Measurements from ENCODE around the gene MEIS1.

Gene MEIS1

DNA sequence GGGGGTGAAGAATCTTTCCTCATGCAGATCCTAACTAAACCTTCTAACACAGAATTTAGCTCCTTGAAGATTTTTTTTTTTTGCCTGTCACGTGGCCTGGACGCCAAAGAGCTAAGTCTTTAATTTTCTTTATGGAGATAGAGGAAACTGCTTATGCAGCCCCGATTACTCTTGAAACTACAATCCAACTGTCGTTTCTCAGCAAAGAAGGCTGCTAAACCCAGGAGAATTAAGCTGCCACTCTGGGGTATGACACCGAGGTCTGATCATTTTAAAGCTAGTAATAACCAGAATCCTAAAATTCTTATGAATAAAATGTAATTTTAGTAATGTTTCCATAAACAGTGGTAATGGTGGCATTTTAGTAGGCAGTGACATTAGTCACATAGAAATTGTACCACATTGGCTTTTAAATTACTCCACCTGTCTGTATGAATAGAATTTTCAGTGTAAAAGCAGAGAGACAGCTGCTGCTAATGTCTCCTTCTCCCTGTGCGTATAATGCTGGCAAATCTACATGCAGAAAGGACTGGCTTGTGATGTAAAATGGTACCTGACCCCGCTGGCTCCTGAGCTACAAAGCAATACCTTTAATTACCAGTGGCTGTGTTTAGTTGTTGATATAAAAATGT lies 86.5 kb downstream of the MEIS1 start:
- no peaks in the 10 kb centered on the region for H3K27me3 ChIP-seq
- H3K36me3 ChIP-seq, result no peaks in the 10 kb centered on the region
- no peaks in the 10 kb centered on the region for H4K20me1 ChIP-seq
- no peak overlapping the region for H3K27ac ChIP-seq
- H3K4me2 ChIP-seq, result no peak overlapping the region
- H3K4me3 ChIP-seq, result no peak overlapping the region
- no peak for TF ChIP-seq Cebpa-rat (IDR thresholded peaks at IDR 0.05)
- no peak overlapping the region for H3K9ac ChIP-seq
- peaks cover 0 to 9% (median 2%) of the 10 kb centered on the region in 10 experiments; a peak in 5 of 20 replicates for H3K4me1 ChIP-seq
- H3K9me3 ChIP-seq (replicated peaks in 1 of 11), result no peaks in the 10 kb centered on the region

DNA sequence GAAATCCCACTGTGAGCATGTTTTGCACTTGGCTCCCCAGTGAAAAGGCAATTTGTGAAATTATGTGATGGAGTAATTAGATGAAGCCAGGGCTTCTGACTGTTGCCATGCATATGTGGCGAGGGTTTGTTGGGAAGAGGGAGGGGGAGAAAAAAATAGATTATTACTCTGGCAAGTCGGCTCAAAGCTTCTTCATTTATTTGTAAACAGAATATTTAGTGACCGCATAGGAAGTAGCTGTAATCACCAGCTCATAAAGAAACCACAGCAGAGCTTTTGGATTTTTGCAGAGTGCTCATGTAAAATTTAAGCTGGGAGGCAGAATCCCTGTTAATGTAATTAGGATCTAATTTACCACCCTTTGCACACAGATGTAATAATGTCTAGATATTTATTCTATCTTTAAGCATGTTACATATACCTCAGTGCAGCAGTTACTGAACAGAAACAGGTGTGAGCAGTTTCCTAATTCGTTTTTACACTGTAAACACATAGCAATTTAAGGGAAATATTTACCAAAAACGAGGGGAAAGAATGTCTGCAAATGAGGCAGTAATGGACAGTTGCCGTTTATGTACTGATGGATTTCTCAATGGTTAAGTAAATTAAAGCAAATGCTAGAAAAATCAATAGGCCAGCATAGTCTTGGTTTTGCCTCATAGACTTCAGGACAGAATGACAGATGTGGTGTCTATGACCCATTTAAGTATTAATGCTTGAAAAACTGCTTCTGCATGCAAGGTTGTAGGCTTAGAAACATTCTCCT lies 87.9 kb downstream of the MEIS1 start:
- no peak overlapping the region for H3K9ac ChIP-seq
- H3K36me3 ChIP-seq, result no peaks in the 10 kb centered on the region
- H3K4me2 ChIP-seq, result no peak overlapping the region
- no peak overlapping the region for H3K4me3 ChIP-seq
- H3K27ac ChIP-seq, result no peak overlapping the region
- no peaks in the 10 kb centered on the region for H3K27me3 ChIP-seq
- H3K9me3 ChIP-seq (replicated peaks in 1 of 11), result no peaks in the 10 kb centered on the region
- H3K4me1 ChIP-seq, result peaks cover 0 to 9% (median 2%) of the 10 kb centered on the region in 10 experiments; a peak in 5 of 20 replicates
- H4K20me1 ChIP-seq, result no peaks in the 10 kb centered on the region
- no peak for TF ChIP-seq Cebpa-rat (IDR thresholded peaks at IDR 0.05)

DNA sequence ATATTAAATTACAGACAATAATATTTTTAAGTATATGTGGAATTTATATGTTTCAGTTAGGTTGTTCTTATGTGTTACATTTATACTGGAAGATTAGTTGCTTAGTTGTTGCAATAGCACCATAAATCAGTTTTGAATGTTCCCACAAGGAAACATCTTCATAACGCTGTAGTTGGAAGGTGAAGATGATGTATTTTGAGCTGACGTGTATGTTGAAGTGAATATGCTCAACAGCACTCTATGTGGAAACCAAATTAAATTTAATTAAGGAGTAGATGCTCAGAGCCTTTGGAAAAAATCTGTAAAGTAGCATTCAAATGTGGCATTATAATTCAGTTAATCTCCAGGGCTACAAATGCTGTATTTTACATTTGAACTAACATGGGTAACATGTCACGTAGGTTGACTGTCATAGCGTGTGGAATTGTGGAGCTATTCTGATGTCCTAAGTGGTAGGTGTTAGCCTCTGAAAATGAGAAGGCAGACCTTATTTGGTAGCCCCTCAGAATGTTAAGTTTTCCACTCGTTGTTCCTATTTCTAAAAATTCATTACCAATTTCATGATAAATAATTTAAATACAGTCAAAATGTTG lies 88.5 kb downstream of the MEIS1 start:
- no peaks in the 10 kb centered on the region for H3K36me3 ChIP-seq
- no peak for TF ChIP-seq Cebpa-rat (IDR thresholded peaks at IDR 0.05)
- peaks cover 0 to 9% (median 2%) of the 10 kb centered on the region in 10 experiments; a peak in 5 of 20 replicates for H3K4me1 ChIP-seq
- no peak overlapping the region for H3K27ac ChIP-seq
- H3K4me3 ChIP-seq, result no peak overlapping the region
- H3K27me3 ChIP-seq, result no peaks in the 10 kb centered on the region
- no peaks in the 10 kb centered on the region for H4K20me1 ChIP-seq
- H3K4me2 ChIP-seq, result no peak overlapping the region
- no peaks in the 10 kb centered on the region for H3K9me3 ChIP-seq (replicated peaks in 1 of 11)
- no peak overlapping the region for H3K9ac ChIP-seq

DNA sequence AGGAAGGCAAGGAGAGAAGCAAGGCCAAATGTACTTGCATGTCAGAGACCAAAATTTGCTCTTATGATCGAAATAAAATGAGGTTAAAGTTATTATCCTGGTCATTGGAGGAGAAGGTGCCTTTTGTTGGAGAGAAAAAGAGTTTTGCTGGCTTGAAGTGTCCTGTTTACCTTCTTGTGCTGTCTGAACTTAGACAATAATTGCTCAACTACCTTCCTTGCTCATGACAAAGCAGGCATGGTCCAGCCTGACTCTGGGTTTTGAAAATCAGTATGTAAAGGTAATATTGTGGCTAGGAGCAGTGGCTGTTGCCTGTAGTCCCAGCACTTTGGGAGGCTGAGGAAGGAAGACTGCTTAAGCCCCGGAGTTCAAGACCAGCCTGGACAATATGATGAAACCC lies 89.1 kb downstream of the MEIS1 start:
- no peaks in the 10 kb centered on the region for H3K36me3 ChIP-seq

DNA sequence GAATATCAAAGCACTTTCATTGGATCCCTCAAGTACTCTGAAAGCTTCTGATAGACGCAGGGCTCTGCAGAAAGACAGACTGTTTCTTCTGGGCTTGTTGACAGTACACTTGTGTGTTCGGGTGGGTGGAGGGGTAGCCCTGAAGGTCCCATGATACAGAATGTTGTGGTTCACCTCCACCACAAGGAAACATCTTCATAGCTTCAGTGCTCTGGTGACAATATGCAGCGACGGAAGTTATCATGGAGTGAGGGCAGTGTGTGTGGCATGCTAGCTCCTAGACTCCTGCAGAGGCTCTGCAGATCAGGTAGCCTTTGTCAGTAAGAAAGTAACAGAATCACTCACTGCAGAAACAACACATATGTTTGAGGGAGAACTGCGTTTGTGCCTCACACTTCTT lies 90.7 kb downstream of the MEIS1 start:
- Histone ChIP-seq H3K9me3 (replicated peaks in 1 of 11) (no peaks in the 10 kb centered on the region), H3K4me2 (peak overlapping the region in 5 of 11 experiments; percentile 1 to 38 (median 20); a peak in 6 of 22 replicates), H3K27me3 (no peaks in the 10 kb centered on the region), H3K4me1 (peaks cover 0 to 9% (median 2%) of the 10 kb centered on the region in 10 experiments; a peak in 5 of 20 replicates), H3K27ac (no peak overlapping the region), H3K4me3 (no peak overlapping the region), H3K36me3 (no peaks in the 10 kb centered on the region), H3K9ac (no peak overlapping the region), H4K20me1 (no peaks in the 10 kb centered on the region)
- no peak for TF ChIP-seq Cebpa-rat (IDR thresholded peaks at IDR 0.05)

More for the DNA sequence above, 89.1 kb downstream of the MEIS1 start:
- TF ChIP-seq Cebpa-rat (IDR thresholded peaks at IDR 0.05), result no peak
- Histone ChIP-seq H3K4me3 (no peak overlapping the region), H3K9ac (no peak overlapping the region), H3K4me2 (no peak overlapping the region), H3K27ac (no peak overlapping the region), H4K20me1 (no peaks in the 10 kb centered on the region), H3K27me3 (no peaks in the 10 kb centered on the region), H3K4me1 (peaks cover 0 to 9% (median 2%) of the 10 kb centered on the region in 10 experiments; a peak in 5 of 20 replicates), H3K9me3 (replicated peaks in 1 of 11) (no peaks in the 10 kb centered on the region)

DNA sequence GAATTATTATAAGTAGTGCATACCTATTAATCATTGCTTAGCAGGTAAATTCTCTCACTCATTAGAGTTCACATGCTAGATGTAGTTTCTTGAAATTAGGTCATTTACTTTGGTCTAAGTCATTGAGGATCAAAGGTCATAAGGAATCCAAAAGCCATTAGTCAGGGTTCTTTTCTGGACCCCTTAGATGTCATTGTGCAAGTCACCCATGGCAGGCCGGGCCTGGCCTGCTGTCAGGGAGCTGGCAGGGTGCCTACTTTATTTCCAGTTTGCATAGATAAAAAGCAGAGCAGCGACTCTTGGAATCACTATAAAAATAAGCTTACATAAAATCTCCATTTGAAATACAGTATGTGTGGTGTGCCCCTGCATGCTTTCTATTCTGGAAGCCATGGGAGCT lies 91.3 kb downstream of the MEIS1 start:
- peaks cover 0 to 9% (median 2%) of the 10 kb centered on the region in 10 experiments; a peak in 5 of 20 replicates for H3K4me1 ChIP-seq
- H3K27me3 ChIP-seq, result no peaks in the 10 kb centered on the region
- H3K4me2 ChIP-seq, result peak overlapping the region in 1 of 11 experiments; percentile 32; a peak in 1 of 22 replicates
- TF ChIP-seq Cebpa-rat (IDR thresholded peaks at IDR 0.05), result no peak
- H4K20me1 ChIP-seq, result no peaks in the 10 kb centered on the region
- no peak overlapping the region for H3K9ac ChIP-seq
- no peak overlapping the region for H3K4me3 ChIP-seq
- no peak overlapping the region for H3K27ac ChIP-seq
- no peaks in the 10 kb centered on the region for H3K9me3 ChIP-seq (replicated peaks in 1 of 11)
- H3K36me3 ChIP-seq, result no peaks in the 10 kb centered on the region

DNA sequence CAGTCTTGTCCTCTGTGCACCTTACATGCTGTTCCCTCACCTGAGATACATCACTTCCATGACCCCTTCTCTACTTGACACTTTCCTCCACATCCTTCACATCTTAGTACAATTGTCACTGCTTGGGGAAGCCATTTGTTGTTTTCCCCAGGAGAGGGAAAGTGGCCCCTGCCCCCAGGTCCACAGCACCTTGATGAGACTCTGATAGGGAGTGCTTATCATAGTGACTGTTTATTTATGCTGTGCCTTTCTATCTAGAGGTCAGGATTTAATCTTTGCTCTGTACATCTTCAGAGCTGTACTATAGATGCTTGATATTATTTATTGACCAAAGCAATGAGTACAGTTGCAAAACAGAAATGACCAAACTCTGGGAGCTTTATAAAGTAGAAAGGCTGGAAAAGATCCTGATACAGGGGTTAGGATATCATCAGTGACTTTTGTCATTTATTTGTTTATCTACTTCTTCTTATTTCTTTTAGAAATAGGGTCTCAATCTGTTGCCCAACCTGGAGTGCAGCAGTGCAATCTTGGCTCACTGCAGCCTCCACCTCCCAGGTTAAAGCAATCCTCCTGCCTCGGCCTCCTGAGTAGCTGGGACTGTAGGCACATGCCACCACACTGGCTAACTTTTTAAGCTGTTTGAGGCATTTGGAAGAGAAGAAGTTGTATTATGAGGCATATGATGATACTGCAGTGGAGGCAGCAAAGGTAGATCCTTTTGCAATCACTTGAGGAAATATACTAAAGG lies 94.2 kb downstream of the MEIS1 start:
- H4K20me1 ChIP-seq, result no peaks in the 10 kb centered on the region
- no peaks in the 10 kb centered on the region for H3K9me3 ChIP-seq (replicated peaks in 1 of 11)
- H3K4me2 ChIP-seq, result no peak overlapping the region
- H3K36me3 ChIP-seq, result no peaks in the 10 kb centered on the region
- no peak for TF ChIP-seq Cebpa-rat (IDR thresholded peaks at IDR 0.05)
- no peak overlapping the region for H3K9ac ChIP-seq
- no peak overlapping the region for H3K27ac ChIP-seq
- peaks cover 0 to 9% (median 2%) of the 10 kb centered on the region in 10 experiments; a peak in 5 of 20 replicates for H3K4me1 ChIP-seq
- H3K4me3 ChIP-seq, result no peak overlapping the region
- no peaks in the 10 kb centered on the region for H3K27me3 ChIP-seq

DNA sequence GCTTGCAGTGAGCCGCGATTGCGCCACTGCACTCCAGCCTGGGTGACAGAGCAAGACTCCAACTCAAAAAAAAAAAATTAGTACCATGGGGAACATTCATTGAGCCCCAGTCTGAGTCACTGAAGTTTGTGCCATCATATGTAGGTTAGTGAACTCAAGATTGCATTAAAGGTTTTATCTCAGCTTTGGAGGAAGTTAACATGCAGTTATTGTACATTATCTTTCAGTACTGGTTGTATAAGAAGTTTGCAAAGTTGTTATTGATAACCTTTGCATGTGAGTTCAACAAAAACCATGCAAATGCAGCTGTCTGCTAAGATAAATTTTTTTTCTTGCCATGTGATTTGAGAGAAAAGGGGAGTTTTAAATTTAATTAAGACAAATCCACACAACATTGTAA lies 95.7 kb downstream of the MEIS1 start:
- Histone ChIP-seq H3K27me3 (no peaks in the 10 kb centered on the region), H3K27ac (no peak overlapping the region), H3K36me3 (no peaks in the 10 kb centered on the region), H3K9ac (no peak overlapping the region), H3K4me3 (no peak overlapping the region), H3K4me1 (peaks cover 0 to 6% (median under 1%) of the 10 kb centered on the region in 10 experiments; a peak in 5 of 20 replicates), H3K9me3 (replicated peaks in 1 of 11) (no peaks in the 10 kb centered on the region), H4K20me1 (no peaks in the 10 kb centered on the region), H3K4me2 (no peak overlapping the region)
- no peak for TF ChIP-seq Cebpa-rat (IDR thresholded peaks at IDR 0.05)

DNA sequence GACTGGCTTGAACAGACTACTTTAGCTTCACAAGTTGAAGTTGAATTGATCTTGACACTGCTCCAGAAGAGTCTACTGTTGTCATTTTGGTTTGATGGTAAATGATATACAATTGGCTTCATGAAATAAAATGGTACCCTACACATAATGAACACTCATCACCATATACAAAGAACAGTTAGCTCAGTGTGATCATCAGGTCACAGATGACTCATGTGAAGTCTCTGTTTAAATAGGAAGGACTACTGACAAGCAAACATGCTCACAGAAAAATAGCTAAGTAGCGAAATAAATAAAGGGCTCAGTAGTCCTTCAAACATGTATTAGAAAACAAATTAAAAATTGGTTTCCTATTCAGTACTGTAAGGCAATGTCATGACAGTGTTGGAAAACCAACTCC lies 96.2 kb downstream of the MEIS1 start:
- Histone ChIP-seq H4K20me1 (no peaks in the 10 kb centered on the region), H3K27ac (no peak overlapping the region)

More for the DNA sequence above, 96.2 kb downstream of the MEIS1 start:
- Histone ChIP-seq H3K36me3 (no peaks in the 10 kb centered on the region), H3K9ac (no peak overlapping the region), H3K9me3 (replicated peaks in 1 of 11) (no peaks in the 10 kb centered on the region), H3K4me2 (no peak overlapping the region), H3K4me1 (peaks cover 0 to 1% (median 0%) of the 10 kb centered on the region in 10 experiments; a peak in 1 of 20 replicates), H3K27me3 (no peaks in the 10 kb centered on the region), H3K4me3 (no peak overlapping the region)
- TF ChIP-seq Cebpa-rat (IDR thresholded peaks at IDR 0.05), result no peak

Data from BLaER1 treated with 17β-estradiol and CSF1 and Interleukin-3, amounts not matched to agents 10 nM and 100 nM (cell line).